HG03045 (cell line): ENCODE data around the gene C4BPB.

Experiments
- ATAC-seq: cut with Tn5 transposase; IDR thresholded peaks from one replicate; pipeline ENCODE4 v1.9.1; 2021; ENCODE audit warnings: mild to moderate bottlenecking, moderate library complexity; ENCODE audit not compliant: unreplicated experiment

C4BPB gene

GRCh38 chr1:207134581-207134980 lies 45.9 kb downstream of the C4BPB start:
- no peak for ATAC-seq

GRCh38 chr1:207139616-207140015 lies 51.0 kb downstream of the C4BPB start:
- ATAC-seq, result no peak

- no peak for ATAC-seq
Measured at GRCh38 chr1:207140536-207140935, 51.9 kb downstream of the C4BPB start.

- ATAC-seq, result no peak
Measured at GRCh38 chr1:207145401-207146058, 56.9 kb downstream of the C4BPB start.
